Keratinocyte (primary cell): ENCODE measurements around the gene FEN1. TPM values are rescaled to one million over a fixed set of nuclear protein-coding genes. Genes with fewer than 3 reads are reported as not detected.

Experiments
- DNase-seq: peaks from one replicate; pipeline ENCODE4 v3.0.0-alpha.2; 2011; ENCODE audit warnings: low read depth, missing footprints, low spot score
- FAIRE-seq: peaks from 2 replicates; lab custom pipeline; 2011; peaks lifted over from hg19 to GRCh38; lab: Jason Lieb, UNC
- H2AFZ ChIP-seq: 2 replicates; pipeline ENCODE4 v1.6.0; 2012; ENCODE audit warnings: low read length, control low read depth, inconsistent platforms; ENCODE audit not compliant: control insufficient read depth
- H3K27ac ChIP-seq: 2 replicates; pipeline ENCODE4 v1.5.1; 2011; ENCODE audit warnings: low read length; ENCODE audit not compliant: control insufficient read depth, insufficient read depth
- H3K27me3 ChIP-seq: 3 replicates; pipeline ENCODE4 v1.6.0; 2011; ENCODE audit warnings: low read length; ENCODE audit not compliant: control insufficient read depth, insufficient read depth; ENCODE audit errors: extremely low read depth
- H3K36me3 ChIP-seq, 2 experiments: 2 replicates in 1 of 2; 3 replicates in 1 of 2; pipeline ENCODE4 v1.5.1; 2011; ENCODE audit warnings: low read length in 2 of 2, mild to moderate bottlenecking in 1 of 2; ENCODE audit not compliant: control insufficient read depth in 2 of 2, insufficient read depth in 2 of 2; ENCODE audit errors: extremely low read depth in 1 of 2
- H3K4me1 ChIP-seq: 3 replicates; pipeline ENCODE4 v1.5.1; 2011; ENCODE audit warnings: low read length; ENCODE audit not compliant: control insufficient read depth, insufficient read depth; ENCODE audit errors: extremely low read depth
- H3K4me2 ChIP-seq: 3 replicates; pipeline ENCODE4 v1.6.0; 2011; ENCODE audit warnings: low read depth, low read length; ENCODE audit not compliant: control insufficient read depth, insufficient read depth; ENCODE audit errors: extremely low read depth
- H3K4me3 ChIP-seq, 3 experiments: fragments of 200-600 bp in 1 of 3; sonication (generic) in 1 of 3; 2 replicates in 2 of 3; 3 replicates in 1 of 3; pipeline ENCODE4 v1.5.1; 2011 to 2016; ENCODE audit warnings: low read length in 3 of 3, mild to moderate bottlenecking in 3 of 3, control low read depth in 2 of 3, inconsistent platforms in 1 of 3, low read depth in 1 of 3, mixed read lengths in 1 of 3, mixed run types in 1 of 3, moderate library complexity in 1 of 3; ENCODE audit not compliant: control insufficient read depth in 2 of 3, insufficient read depth in 2 of 3; ENCODE audit errors: extremely low read depth in 1 of 3
- H3K79me2 ChIP-seq: 2 replicates; pipeline ENCODE4 v1.6.0; 2012; ENCODE audit warnings: low read length; ENCODE audit not compliant: control insufficient read depth, insufficient read depth
- H3K9ac ChIP-seq: 3 replicates; pipeline ENCODE4 v1.6.0; 2011; ENCODE audit warnings: low read length; ENCODE audit not compliant: control insufficient read depth, insufficient read depth; ENCODE audit errors: extremely low read depth
- H3K9me1 ChIP-seq: 3 replicates; pipeline ENCODE4 v1.6.0; 2011; ENCODE audit warnings: low read length; ENCODE audit not compliant: control insufficient read depth, insufficient read depth; ENCODE audit errors: extremely low read depth
- H3K9me3 ChIP-seq: 2 replicates; pipeline ENCODE4 v1.5.1; 2012; ENCODE audit warnings: low read depth, low read length; ENCODE audit not compliant: control insufficient read depth
- H4K20me1 ChIP-seq: 3 replicates; pipeline ENCODE4 v1.6.0; 2011; ENCODE audit warnings: low read length; ENCODE audit not compliant: control insufficient read depth, insufficient read depth; ENCODE audit errors: extremely low read depth
- EZH2 ChIP-seq: IDR thresholded peaks from one replicate; pipeline ENCODE4 v1.6.1; 2012; ENCODE audit warnings: inconsistent platforms, mild to moderate bottlenecking, low read length, moderate library complexity
- dilution Hi-C: fragments of 300-500 bp; cut with MboI; formaldehyde crosslinking; loops from one replicate; pipeline ENCODE4 v1.7.0; 2020; ENCODE audit warnings: low sequenced_read_pairs; ENCODE audit not compliant: extremely low pct_ligation_motif_present
- polyA plus RNA-seq, 5 experiments: library from polyadenylated mRNA; depleted of rRNA in 3 of 5; stranded (reverse) in 3 of 5; stranded (forward) in 1 of 5; unstranded in 1 of 5; fragments of >200 nt; gene quantifications; 1 replicate in 1 of 5; 2 replicates in 3 of 5; 3 replicates in 1 of 5; pipeline versions ENCODE4 v1.2.1 to v1.2.3, GENCODE V29; 2011 to 2012; ENCODE audit warnings: missing spikeins in 2 of 5, low read depth in 1 of 5, low replicate concordance in 1 of 5
- TF ChIP-seq, protein P1 (sequence below), 3 experiments: IDR thresholded peaks in 1 of 3; conservative IDR thresholded peaks in 1 of 3; optimal IDR thresholded peaks in 1 of 3; 2 replicates in 2 of 3; 3 replicates in 1 of 3; pipeline versions ENCODE3 to v1.5.1; 2011; ENCODE audit warnings: low read length in 3 of 3, mild to moderate bottlenecking in 3 of 3, moderate library complexity in 2 of 3, control low read depth in 1 of 3, inconsistent platforms in 1 of 3; ENCODE audit not compliant: insufficient read depth in 2 of 3; ENCODE audit errors: extremely low read depth in 1 of 3

The FEN1 gene
- polyA plus RNA-seq, 1 donor (not counting 4 experiments of a cell fraction or from before 2014, with no cell fraction given), result 26.7 TPM

DNA sequence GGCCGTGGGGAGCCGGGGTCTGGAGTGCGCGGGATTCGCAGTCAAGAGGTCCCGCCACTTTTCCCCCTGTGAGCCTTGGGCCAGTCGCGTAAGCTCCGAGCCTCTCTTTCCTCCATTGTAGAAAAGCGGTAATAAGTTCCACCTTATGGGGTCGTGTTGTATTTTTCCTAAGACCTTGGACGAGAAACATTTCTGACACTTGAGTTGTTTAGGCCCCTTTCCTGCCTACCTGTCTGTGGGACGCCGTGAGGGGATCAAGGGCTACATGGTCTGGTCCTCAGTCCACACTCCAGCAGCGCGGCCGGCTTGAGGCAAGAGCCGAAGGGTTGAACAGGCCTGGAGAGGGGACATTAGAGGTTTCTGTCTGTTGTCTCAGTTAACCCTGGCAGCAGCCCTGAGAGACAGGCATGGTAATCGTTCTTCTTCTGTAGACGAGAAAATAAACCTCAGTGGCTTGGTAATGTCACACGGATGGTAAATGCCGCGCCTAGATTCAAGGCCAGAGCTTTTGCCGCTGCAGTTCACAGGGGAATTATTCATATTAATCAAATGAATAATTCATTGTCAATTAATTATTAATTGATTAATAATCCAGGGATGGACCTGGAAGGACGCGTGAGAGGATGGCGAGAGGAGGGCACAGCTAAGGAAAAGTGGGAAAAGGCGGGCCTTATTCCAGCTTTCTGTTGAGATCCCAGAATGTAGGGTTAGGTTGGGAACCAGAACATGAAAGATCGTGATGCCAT lies 545 bp downstream of the FEN1 start:
- Histone ChIP-seq H3K4me1 (peaks cover 11% of the 10 kb centered on the region), H2AFZ (peak overlapping the region; percentile 100), H3K4me2 (peak overlapping the region; percentile 80), H3K9ac (peak overlapping the region; percentile 100), H3K9me3 (no peaks in the 10 kb centered on the region), H4K20me1 (peaks cover 6% of the 10 kb centered on the region), H3K79me2 (peaks cover 64% of the 10 kb centered on the region), H3K4me3 (peak overlapping the region; percentile 83 to 99 (median 95)), H3K9me1 (no peaks in the 10 kb centered on the region), H3K27me3 (no peaks in the 10 kb centered on the region), H3K27ac (peak overlapping the region; percentile 100), H3K36me3 (peaks cover 18 to 26% of the 10 kb centered on the region in 2 experiments)
- no peak for FAIRE-seq
- dilution Hi-C loops, result no loop called here
- no peak for TF ChIP-seq EZH2
- TF ChIP-seq, protein P1, sequence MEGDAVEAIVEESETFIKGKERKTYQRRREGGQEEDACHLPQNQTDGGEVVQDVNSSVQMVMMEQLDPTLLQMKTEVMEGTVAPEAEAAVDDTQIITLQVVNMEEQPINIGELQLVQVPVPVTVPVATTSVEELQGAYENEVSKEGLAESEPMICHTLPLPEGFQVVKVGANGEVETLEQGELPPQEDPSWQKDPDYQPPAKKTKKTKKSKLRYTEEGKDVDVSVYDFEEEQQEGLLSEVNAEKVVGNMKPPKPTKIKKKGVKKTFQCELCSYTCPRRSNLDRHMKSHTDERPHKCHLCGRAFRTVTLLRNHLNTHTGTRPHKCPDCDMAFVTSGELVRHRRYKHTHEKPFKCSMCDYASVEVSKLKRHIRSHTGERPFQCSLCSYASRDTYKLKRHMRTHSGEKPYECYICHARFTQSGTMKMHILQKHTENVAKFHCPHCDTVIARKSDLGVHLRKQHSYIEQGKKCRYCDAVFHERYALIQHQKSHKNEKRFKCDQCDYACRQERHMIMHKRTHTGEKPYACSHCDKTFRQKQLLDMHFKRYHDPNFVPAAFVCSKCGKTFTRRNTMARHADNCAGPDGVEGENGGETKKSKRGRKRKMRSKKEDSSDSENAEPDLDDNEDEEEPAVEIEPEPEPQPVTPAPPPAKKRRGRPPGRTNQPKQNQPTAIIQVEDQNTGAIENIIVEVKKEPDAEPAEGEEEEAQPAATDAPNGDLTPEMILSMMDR (optimal IDR thresholded peaks at IDR 0.05 in 1 of 3, IDR thresholded peaks at IDR 0.05 in 1 of 3, conservative IDR thresholded peaks at IDR 0.05 in 1 of 3; ENCODE audit: extremely low read depth in 1 of 3, insufficient read depth in 2 of 3, low read length in 3 of 3), result no peak
- no peak for DNase-seq

DNA sequence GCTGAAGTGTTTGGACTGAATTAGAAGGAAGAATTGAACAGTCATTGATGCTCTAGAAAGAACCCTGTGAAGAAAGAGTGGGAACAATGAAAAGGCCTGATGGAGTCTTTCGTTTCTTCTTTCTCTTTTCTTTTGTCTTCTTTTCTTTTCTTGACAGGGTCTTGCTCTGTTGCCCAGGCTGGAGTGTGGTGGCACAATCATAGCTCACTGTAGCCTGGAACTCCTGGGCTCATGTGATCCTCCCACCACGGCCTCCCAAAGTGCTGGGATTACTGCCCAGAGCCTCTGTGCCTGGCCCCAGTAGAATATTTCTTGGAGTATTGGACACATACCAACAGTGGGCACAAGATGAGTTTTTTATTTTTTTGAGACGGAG lies 1.1 kb downstream of the FEN1 start:
- TF ChIP-seq, protein P1 (optimal IDR thresholded peaks at IDR 0.05 in 1 of 3, IDR thresholded peaks at IDR 0.05 in 1 of 3, conservative IDR thresholded peaks at IDR 0.05 in 1 of 3; ENCODE audit: extremely low read depth in 1 of 3, insufficient read depth in 2 of 3, low read length in 3 of 3), result no peak
- TF ChIP-seq EZH2, result no peak
- no peak for FAIRE-seq
- H3K9me3 ChIP-seq, result no peaks in the 10 kb centered on the region
- no peak for DNase-seq
- H4K20me1 ChIP-seq, result peaks cover 6% of the 10 kb centered on the region
- no peaks in the 10 kb centered on the region for H3K9me1 ChIP-seq
- peak overlapping the region; percentile 100 for H3K9ac ChIP-seq
- dilution Hi-C loops, result no loop called here
- peaks cover 16 to 20% of the 10 kb centered on the region in 2 experiments for H3K36me3 ChIP-seq
- no peaks in the 10 kb centered on the region for H3K27me3 ChIP-seq
- peak overlapping the region; percentile 100 for H3K27ac ChIP-seq
- peak overlapping the region; percentile 80 for H3K4me2 ChIP-seq
- H3K79me2 ChIP-seq, result peaks cover 64% of the 10 kb centered on the region
- H2AFZ ChIP-seq, result no peak overlapping the region
- H3K4me3 ChIP-seq, result peak overlapping the region; percentile 83 to 99 (median 95)
- H3K4me1 ChIP-seq, result peaks cover 11% of the 10 kb centered on the region
